Measurements from ENCODE around the gene LRP1.
A peak's percentile ranks its signal among the peaks of the same experiment; 100 is the strongest.

The LRP1 gene

GRCh38 chr12:57215668-57216013, 87.4 kb downstream of the LRP1 start:
- DNase-seq = peak; percentile 19

DNA sequence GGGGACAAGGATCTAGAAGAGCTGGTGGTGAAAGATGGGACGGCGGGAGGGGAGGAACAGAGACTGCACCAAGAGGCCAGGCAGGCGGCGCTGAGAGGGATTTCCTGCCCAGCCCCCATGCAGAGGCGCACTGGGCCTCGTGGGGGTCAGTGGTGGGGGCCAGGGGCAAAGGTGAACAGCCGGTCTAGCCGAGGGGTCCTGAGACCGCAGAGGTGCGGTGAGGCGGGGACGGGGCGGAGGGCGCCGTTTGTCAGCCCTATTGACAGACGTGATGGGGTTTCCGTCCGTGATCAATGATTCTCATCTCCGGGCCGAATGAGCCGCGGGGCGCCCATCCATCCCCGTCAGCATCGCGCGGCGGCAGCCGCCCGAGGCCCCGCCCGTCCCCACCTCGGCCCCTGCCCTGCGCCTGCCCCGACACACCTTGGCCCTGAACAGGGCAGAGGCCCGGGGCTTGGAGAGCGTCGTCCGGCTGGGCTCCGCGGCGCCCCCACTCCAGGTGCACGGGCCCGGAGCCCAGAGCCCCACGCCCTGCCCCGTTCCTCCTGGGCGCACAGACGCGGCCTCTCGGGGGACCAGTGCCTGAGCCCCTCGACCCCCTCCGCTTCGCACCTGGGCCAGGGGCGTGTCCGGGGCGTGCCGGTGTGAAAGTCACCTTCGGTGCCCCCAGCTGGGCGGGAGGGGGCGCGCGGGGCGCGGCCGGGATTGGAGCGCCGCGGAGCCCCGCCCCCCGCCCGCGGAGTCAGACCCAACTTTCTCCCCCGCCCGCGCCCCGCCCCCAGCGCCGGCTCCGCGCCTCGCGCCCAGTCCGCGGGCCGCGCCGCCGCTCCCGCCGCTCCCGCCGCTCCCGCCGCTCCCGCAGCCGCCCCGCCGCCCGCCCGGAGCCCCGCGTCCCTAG, 88.0 kb downstream of the LRP1 start, which contains the start of gene NXPH4:
Gene NXPH4 (plus strand): TSS at position 781 of the 898 bp plus-strand sequence. CDS start 176 bp downstream, outside the sequence.
- DNase-seq = no peak

- no peak for DNase-seq
Measured at GRCh38 chr12:57216921-57217879, 88.9 kb downstream of the LRP1 start.

- no peak for DNase-seq
Measured at GRCh38 chr12:57218030-57218853, 90.0 kb downstream of the LRP1 start.

DNA sequence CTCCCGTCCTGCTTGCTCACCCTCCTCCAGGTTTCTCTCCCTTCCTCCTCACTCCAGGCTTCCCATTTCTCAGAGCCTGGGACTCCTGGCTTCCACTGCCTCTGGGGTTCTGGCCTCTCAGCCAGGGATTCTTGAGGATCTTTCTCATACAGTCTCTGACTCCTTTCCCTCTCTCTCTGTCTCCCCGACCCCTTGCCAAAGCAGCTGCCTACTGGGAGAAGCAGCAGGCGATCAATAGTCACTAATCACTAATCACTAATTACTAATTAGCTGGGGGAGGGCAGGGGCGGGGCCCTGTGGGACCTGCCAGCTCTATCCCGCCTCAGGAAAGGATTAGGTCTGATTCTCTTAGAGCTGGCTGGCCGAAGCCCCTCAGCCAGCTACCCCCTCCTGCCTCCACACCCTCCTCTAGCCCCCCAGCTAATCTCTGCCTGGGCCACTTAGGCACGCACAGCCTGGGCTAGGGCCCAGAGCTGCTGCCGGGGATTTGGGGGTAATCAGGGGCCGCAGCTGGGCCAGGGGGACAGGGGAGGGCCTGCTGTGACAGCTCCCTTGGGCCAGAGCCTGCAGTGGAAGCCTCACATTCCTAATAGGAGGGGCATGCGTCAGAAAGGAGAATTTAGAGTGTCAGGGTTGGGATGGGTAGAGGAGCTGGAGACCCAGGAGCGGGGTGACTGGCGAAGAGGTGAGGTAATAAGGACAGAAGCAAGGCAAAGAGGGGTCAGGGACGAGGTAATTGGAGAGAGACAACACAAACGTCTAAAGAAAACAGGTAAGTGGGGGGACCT, 91.1 kb downstream of the LRP1 start:
- DNase-seq = no peak

DNA sequence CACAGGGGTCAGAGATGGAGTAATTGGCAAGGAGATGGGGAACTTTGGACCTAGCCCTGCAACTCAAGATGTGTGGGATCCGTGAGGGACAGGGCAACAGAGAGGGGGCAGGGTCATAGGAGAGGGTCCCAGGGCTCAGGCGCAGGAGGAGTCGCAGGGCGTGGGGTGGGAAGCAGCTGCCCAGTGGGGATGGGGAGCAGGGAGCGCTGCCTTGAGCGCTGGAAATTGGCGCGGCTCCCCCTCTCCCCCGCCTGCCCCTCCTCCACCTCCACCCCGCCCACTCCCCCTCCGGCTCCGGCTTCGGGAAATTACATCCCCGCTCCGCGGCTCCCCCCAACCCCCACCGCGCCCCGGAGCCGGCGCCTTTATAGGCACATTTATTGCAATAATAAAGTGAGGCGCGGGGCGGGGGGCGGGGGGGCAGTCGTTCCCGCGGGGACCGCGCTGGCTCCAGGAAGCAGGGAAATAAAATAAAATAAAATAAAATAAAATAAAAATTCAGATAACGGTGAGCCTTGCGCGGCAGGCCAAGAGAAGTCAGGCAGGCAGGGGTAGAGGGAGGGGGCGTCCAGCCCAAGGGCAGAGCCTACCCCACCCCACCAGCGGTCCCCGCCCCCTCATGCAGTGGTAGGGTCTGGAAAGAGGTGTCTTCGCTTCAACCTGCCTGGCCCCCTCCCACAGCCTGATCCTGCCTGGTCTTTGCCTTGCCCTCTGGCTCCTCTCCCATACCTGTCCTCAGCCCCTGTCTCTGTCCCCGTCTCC, 91.9 kb downstream of the LRP1 start:
- DNase-seq = no peak

DNA sequence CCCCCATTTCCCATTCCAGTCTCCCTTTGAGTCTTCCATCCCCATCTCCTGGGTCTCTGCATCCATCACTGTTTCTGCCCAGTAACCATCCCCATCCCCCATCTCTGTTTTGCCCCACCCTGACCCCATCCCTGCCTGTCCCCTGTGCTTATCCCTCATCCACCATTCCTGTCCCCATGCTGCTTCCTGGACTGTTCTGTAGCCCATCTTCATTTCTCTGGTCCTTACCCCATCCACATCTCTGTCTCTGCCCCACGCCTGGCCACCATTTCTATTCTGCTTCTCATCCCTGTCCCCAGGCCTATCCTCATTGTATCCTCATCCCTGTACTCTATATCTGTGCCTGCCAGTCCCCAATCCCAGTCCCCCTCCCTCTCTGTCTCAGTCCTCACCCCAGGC, 92.5 kb downstream of the LRP1 start:
- no peak for DNase-seq

GRCh38 chr12:57221169-57221917, 93.1 kb downstream of the LRP1 start:
- no peak for DNase-seq

GRCh38 chr12:57222286-57223190, 94.3 kb downstream of the LRP1 start:
- DNase-seq = no peak

DNA sequence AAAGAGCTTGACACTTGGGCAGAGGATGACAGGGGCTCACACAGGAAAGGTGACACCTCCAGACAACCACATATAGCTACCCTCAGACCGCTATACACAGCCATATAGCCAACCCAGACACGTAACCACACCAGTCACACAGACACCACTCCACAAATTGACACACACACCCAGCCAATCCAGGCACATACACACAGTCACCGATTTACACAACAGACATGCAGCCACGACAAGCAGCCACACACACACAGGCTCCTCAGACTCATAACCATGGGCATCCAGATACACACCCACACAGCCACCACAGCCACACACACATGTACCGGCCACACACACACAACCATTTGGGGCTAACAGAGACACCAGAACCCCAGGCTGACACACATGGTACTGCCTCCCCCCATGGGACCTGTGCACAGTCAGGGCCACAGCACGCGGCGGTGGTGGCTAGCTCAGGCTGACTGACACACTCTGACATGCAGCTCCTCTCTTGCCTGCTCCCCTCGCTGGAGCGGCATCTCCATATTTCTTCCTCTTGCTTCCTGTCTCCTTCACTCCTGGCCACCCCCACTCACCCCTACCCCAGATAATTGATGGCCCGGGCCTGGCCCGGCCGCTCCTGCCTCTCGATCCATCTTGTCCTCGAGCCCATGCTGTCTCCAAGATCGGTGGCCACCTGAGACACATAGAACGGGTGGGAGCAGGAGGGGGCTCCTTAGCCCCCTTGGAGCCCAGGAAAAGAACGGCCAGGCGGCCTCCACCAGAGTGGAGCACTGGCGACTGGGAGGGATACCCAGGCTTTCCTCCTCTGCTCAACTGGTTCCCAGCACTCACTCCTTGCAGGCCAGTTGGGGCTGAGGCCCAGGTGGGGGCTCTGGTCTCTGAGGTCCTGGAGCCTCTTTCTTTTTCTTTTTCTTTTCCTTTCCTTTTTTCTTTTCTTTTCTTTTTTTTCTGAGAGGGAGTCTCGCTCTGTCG, 95.2 kb downstream of the LRP1 start:
- DNase-seq = no peak

- no peak for DNase-seq
Measured at GRCh38 chr12:57224278-57224972, 96.1 kb downstream of the LRP1 start.

DNA sequence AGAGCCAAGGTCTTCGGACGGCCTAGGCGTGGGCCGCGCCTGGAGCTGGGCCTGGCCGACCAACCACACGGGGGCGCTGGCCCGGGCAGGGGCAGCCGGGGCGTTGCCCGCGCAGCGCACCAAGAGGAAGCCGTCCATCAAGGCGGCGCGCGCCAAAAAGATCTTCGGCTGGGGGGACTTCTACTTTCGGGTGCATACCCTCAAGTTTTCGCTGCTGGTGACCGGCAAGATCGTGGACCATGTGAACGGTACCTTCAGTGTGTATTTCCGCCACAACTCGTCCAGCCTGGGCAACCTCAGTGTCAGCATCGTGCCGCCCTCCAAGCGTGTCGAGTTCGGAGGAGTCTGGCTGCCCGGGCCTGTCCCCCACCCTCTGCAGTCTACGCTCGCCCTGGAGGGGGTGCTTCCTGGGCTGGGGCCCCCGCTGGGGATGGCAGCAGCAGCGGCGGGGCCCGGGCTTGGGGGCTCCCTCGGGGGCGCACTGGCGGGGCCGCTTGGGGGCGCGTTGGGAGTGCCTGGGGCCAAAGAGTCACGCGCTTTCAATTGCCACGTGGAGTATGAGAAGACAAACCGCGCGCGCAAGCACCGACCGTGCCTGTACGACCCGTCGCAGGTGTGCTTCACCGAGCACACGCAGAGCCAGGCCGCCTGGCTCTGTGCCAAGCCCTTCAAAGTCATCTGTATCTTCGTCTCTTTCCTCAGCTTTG, 96.8 kb downstream of the LRP1 start:
- DNase-seq = peak; percentile 65

GRCh38 chr12:57225680-57226210, 97.5 kb downstream of the LRP1 start:
- no peak for DNase-seq

DNA sequence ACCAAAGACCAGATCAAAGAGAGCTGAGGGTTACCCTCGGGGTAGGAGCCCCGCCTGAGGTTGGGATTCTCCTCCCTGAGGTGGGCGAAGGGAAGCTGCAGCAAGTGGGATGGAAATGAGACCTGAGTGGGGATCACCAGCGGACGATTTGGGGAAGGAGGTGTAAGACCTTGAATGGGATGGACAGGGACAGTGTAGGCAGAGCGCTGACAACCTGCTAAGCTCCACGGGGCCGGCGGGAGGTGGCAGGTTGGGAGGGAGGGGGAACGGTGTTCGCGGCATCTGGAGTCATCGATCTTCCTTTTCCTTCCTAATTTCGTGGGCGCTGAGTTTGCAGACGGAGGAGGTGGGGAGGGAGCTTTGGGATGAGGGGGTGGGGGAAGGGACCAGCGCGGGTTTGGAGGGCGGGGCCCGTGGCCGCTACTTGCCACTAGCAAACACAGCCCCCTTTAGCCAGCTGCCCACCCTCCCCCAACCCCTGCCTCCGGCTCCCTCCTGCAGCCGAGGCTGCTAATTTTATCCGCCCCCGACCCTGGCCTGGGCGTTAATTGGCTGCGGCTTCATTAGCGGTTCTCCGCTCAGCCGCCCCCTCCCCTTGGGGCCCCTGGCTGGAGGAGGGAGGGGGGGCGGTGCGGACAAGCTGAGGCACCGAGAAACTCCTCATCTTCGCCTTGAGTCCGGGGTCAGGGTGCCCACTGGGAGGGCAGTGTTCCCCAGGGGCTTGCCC, 98.5 kb downstream of the LRP1 start:
- no peak for DNase-seq

DNA sequence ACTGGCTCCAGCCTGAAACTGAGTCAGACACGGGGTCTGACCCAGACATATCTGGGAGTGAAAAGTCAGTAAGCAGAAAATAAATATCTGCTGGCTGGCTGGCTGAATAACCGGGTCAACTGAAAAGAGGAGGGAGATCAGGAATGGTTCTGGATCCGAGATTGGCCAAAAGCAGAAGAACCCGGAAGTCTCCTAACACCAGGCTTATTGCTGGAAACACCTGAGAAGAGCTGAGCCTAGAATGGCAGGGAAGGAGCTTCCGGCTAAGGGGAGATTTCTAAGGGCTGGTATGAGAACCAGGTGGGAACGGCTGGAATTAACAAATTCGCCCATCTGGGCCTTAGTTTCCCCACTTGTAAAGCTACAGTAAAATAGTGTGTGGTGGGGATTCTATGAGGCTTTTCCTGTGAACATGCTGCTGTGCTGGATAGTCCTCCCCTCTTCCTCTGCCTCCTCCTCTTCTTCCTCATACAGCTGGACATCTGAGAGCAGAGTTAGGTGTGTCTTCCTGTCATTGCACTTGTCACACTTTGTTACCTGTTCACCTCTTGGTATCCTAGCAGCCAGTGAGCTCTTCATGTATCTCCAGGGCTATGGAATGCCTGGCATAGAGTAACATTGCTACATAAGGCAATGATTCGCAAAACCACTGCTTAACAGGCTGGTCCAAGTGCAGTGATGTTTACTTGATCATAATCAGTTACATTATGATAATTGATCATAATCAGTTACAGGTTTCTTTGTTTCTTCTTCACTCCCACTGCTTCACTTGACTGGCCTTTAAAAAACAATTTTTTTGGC, 99.2 kb downstream of the LRP1 start:
- DNase-seq = no peak
